IMR-90 (cell line): ENCODE results near the gene CHRNB4. TPM values are rescaled to one million over a fixed set of nuclear protein-coding genes. Genes with fewer than 3 reads are reported as not detected.

Experiments used
- ATAC-seq: fragments of 200-7000 bp; cut with Tn5 transposase; 2 replicates; pipeline ENCODE4 v1.9.1; 2020; ENCODE audit warnings: low read depth, mild to moderate bottlenecking, moderate library complexity
- BruUV-seq: library from RNA; stranded (reverse); fragments of 400-500 nt; replicated peaks from 2 replicates; lab custom pipeline; 2021; lab: Mats Ljungman, UMichigan
- CTCF ChIA-PET: fragments of 300-600 bp; formaldehyde crosslinking; extraction: SDS; loops from one replicate; lab custom pipeline; 2021; ENCODE audit warnings: antibody characterized with exemption; lab: Yijun Ruan, JAX
- POLR2A ChIA-PET: fragments of 300-600 bp; sonication (Branson Sonifier 250); formaldehyde crosslinking; loops from one replicate; lab custom pipeline; 2022; ENCODE audit warnings: antibody characterized with exemption; ENCODE audit not compliant: unreplicated experiment; lab: Charles Lee
- DNase-seq: peaks from one replicate; pipeline ENCODE4 v3.0.0; 2013
- H2AFZ ChIP-seq: replicated peaks from 2 replicates; pipeline ENCODE3; 2013; ENCODE audit warnings: low read length, mild to moderate bottlenecking; ENCODE audit not compliant: poor library complexity
- H2AK5ac ChIP-seq: 2 replicates; pipeline ENCODE4 v1.6.1; 2013; ENCODE audit warnings: low read depth, low read length, inconsistent platforms
- H2AK9ac ChIP-seq: replicated peaks from 2 replicates; pipeline ENCODE3; 2013; ENCODE audit warnings: mild to moderate bottlenecking, low read depth, low read length, moderate library complexity; ENCODE audit not compliant: poor library complexity
- H2BK120ac ChIP-seq: 2 replicates; pipeline ENCODE4 v1.6.1; 2013; ENCODE audit warnings: low read depth, low read length, inconsistent platforms
- H2BK15ac ChIP-seq: 3 replicates; pipeline ENCODE4 v1.6.1; 2013; ENCODE audit warnings: low read depth, low read length, inconsistent platforms
- H2BK20ac ChIP-seq: 2 replicates; pipeline ENCODE4 v1.6.1; 2013; ENCODE audit warnings: low read depth, mild to moderate bottlenecking, inconsistent platforms, low read length, moderate library complexity
- H2BK5ac ChIP-seq: 2 replicates; pipeline ENCODE4 v1.6.1; 2013; ENCODE audit warnings: mild to moderate bottlenecking, low read depth, low read length, inconsistent platforms; ENCODE audit not compliant: poor library complexity, severe bottlenecking
- H3K14ac ChIP-seq: replicated peaks from 2 replicates; pipeline ENCODE4 v1.6.1; 2013; ENCODE audit warnings: low read depth, low read length, inconsistent platforms
- H3K18ac ChIP-seq: 2 replicates; pipeline ENCODE4 v1.6.1; 2013; ENCODE audit warnings: low read depth, low read length, control low read depth
- H3K23ac ChIP-seq: 2 replicates; pipeline ENCODE4 v1.6.1; 2013; ENCODE audit warnings: low read depth, low read length, inconsistent platforms
- H3K27ac ChIP-seq: 2 replicates; pipeline ENCODE4 v1.5.1; 2013; ENCODE audit warnings: mild to moderate bottlenecking, control low read depth, low read length; ENCODE audit not compliant: insufficient read depth
- H3K27me3 ChIP-seq: 2 replicates; pipeline ENCODE4 v1.6.1; 2013; ENCODE audit warnings: low read length; ENCODE audit not compliant: control insufficient read depth, insufficient read depth
- H3K36me3 ChIP-seq: 2 replicates; pipeline ENCODE4 v1.6.1; 2013; ENCODE audit warnings: low read length, mixed read lengths; ENCODE audit not compliant: control insufficient read depth, insufficient read depth
- H3K4ac ChIP-seq: 2 replicates; pipeline ENCODE4 v1.6.1; 2013; ENCODE audit warnings: low read depth, low read length, inconsistent platforms
- H3K4me1 ChIP-seq: 2 replicates; pipeline ENCODE4 v1.6.1; 2013; ENCODE audit warnings: low read length, mixed read lengths; ENCODE audit not compliant: control insufficient read depth, insufficient read depth
- H3K4me2 ChIP-seq: 2 replicates; pipeline ENCODE4 v1.6.1; 2013; ENCODE audit warnings: low read depth, mild to moderate bottlenecking, control low read depth, low read length, moderate library complexity
- H3K4me3 ChIP-seq: 2 replicates; pipeline ENCODE4 v1.5.1; 2013; ENCODE audit warnings: low read depth, mild to moderate bottlenecking, control low read depth, low read length, moderate library complexity; ENCODE audit not compliant: insufficient read depth
- H3K56ac ChIP-seq: 2 replicates; pipeline ENCODE4 v1.6.1; 2013; ENCODE audit warnings: low read length, inconsistent platforms; ENCODE audit not compliant: insufficient read depth; ENCODE audit errors: extremely low read depth
- H3K79me1 ChIP-seq, 2 experiments: 2 replicates each; pipeline ENCODE4 v1.6.1; 2013; ENCODE audit warnings: low read length in 2 of 2, inconsistent platforms in 1 of 2, low read depth in 1 of 2
- H3K9ac ChIP-seq: 2 replicates; pipeline ENCODE4 v1.6.1; 2013; ENCODE audit warnings: low read depth, low read length, control low read depth
- H3K9me1 ChIP-seq: 2 replicates; pipeline ENCODE4 v1.6.1; 2013; ENCODE audit warnings: low read length, inconsistent platforms; ENCODE audit not compliant: insufficient read depth
- H3K9me3 ChIP-seq: 2 replicates; pipeline ENCODE4 v1.6.1; 2013; ENCODE audit warnings: low read length; ENCODE audit not compliant: control insufficient read depth, insufficient read depth
- H4K20me1 ChIP-seq: 2 replicates; pipeline ENCODE4 v1.6.1; 2013; ENCODE audit warnings: low read length, inconsistent platforms; ENCODE audit not compliant: insufficient read depth
- H4K5ac ChIP-seq: 2 replicates; pipeline ENCODE4 v1.6.1; 2013; ENCODE audit warnings: mild to moderate bottlenecking, low read depth, low read length, control low read depth
- H4K8ac ChIP-seq, 2 experiments: 2 replicates each; pipeline ENCODE4 v1.6.1; 2013; ENCODE audit warnings: low read depth in 2 of 2, low read length in 2 of 2, control low read depth in 1 of 2, inconsistent platforms in 1 of 2
- H4K91ac ChIP-seq: 2 replicates; pipeline ENCODE4 v1.6.1; 2013; ENCODE audit warnings: low read depth, low read length, inconsistent platforms; ENCODE audit not compliant: insufficient read depth
- BHLHE40 ChIP-seq: fragments of 150-350 bp; IDR thresholded peaks from 2 replicates; pipeline ENCODE4 v1.6.1; 2016; ENCODE audit warnings: mild to moderate bottlenecking, low read depth, low read length
- ELK1 ChIP-seq: fragments of 150-350 bp; IDR thresholded peaks from 2 replicates; pipeline ENCODE4 v1.6.1; 2016; ENCODE audit warnings: low read depth, mild to moderate bottlenecking, low read length, moderate library complexity, borderline replicate concordance
- FOS ChIP-seq: fragments of 150-350 bp; IDR thresholded peaks from 2 replicates; pipeline ENCODE4 v1.6.1; 2016; ENCODE audit warnings: low read depth, low read length
- NFE2L2 ChIP-seq: fragments of 150-350 bp; IDR thresholded peaks from 2 replicates; pipeline ENCODE4 v1.6.1; 2016; ENCODE audit warnings: low read depth, mild to moderate bottlenecking, low read length
- RAD21 ChIP-seq: IDR thresholded peaks from 2 replicates; pipeline ENCODE4 v1.6.1; 2012; ENCODE audit warnings: low read length, improper control_type of control experiment
- RFX5 ChIP-seq: IDR thresholded peaks from 2 replicates; pipeline ENCODE4 v1.8.0; 2012; ENCODE audit warnings: low read depth, mild to moderate bottlenecking, low read length, moderate library complexity
- SMC3 ChIP-seq: fragments of 150-350 bp; IDR thresholded peaks from 2 replicates; pipeline ENCODE4 v1.6.1; 2016; ENCODE audit warnings: low read depth, mild to moderate bottlenecking, antibody characterized with exemption, low read length, moderate library complexity
- WGBS, 2 experiments: methylation state at CpG; one replicate each; pipeline versions ENCODE4 v1.1.5 to v1.1.7; 2013; ENCODE audit warnings: missing lambda C conversion rate in 2 of 2; ENCODE audit not compliant: insufficient read length in 1 of 2; ENCODE audit errors: extremely low coverage in 2 of 2; 5-methylcytosine and 5-hydroxymethylcytosine counted together
- dilution Hi-C: fragments of 300-500 bp; cut with HindIII; formaldehyde crosslinking; loops from one replicate; pipeline ENCODE4 v1.14.3; 2018; ENCODE audit warnings: low sequenced_read_pairs; ENCODE audit not compliant: unreplicated experiment
- in situ Hi-C: fragments of 300-500 bp; cut with MboI; formaldehyde crosslinking; loops from 3 replicates; pipeline ENCODE4 v1.14.3; 2019; ENCODE audit warnings: low sequenced_read_pairs, inconsistent platforms, mixed read lengths
- intact Hi-C: fragments of 100-400 bp; cut with micrococcal nuclease; formaldehyde crosslinking; loops from 2 replicates; pipeline ENCODE4 v1.10.0; 2022
- polyA plus RNA-seq, 3 experiments: library from polyadenylated mRNA; depleted of rRNA; stranded (reverse); fragments of >200 nt; gene quantifications; 2 replicates each; pipeline ENCODE4 v1.2.3, GENCODE V29; 2012; ENCODE audit warnings: low replicate concordance in 1 of 3
- total RNA-seq: library from RNA; depleted of rRNA; stranded (reverse); fragments of >200 nt; gene quantifications from 2 replicates; pipeline ENCODE4 v1.2.3, GENCODE V29; 2012

CHRNB4 gene
- total and polyA plus RNA-seq, 2 of the 4 experiments (the other 2 are of a cell fraction): not detected

GRCh38 chr15:78660584-78660983, 19.6 kb upstream of the CHRNB4 start:
- intact Hi-C loops: no loop called here
- WGBS, 2 experiments: no CpG with 5 or more reads among the region's 9 CpGs

More at GRCh38 chr15:78660584-78660983, 19.6 kb upstream of the CHRNB4 start:
- Histone ChIP-seq H2BK15ac (no peak overlapping the region), H3K9me3 (no peaks in the 10 kb centered on the region), H3K4me2 (no peak overlapping the region), H2AFZ (no peak overlapping the region), H2BK5ac (no peak overlapping the region), H3K56ac (no peak overlapping the region), H3K14ac (no peak overlapping the region), H3K4me3 (no peak overlapping the region), H4K8ac (no peak overlapping the region), H2AK5ac (no peak overlapping the region), H4K5ac (no peak overlapping the region), H3K79me1 (no peaks in the 10 kb centered on the region), H3K4ac (no peak overlapping the region), H3K9ac (no peak overlapping the region), H4K20me1 (no peaks in the 10 kb centered on the region), H2AK9ac (no peak overlapping the region), H2BK120ac (no peak overlapping the region), H3K9me1 (no peaks in the 10 kb centered on the region), H3K27me3 (peaks cover 18% of the 10 kb centered on the region), H3K36me3 (no peaks in the 10 kb centered on the region), H3K27ac (no peak overlapping the region), H3K23ac (no peak overlapping the region), H4K91ac (no peak overlapping the region), H2BK20ac (no peak overlapping the region), H3K4me1 (no peaks in the 10 kb centered on the region), H3K18ac (no peak overlapping the region)
- TF ChIP-seq RAD21 (no peak), BHLHE40 (no peak), FOS (no peak), ELK1 (no peak), NFE2L2 (no peak), SMC3 (no peak), RFX5 (no peak)
- ChIA-PET CTCF (interaction anchor here (0.6 kb wide), 1 partner anchor 637 kb away, joined by 6 read pairs; no protein-coding TSS in a partner anchor), POLR2A (no interaction called here)
- ATAC-seq (no peak), DNase-seq (no peak)
- in situ Hi-C loops (no loop called here), dilution Hi-C loops (no loop called here)
- no TSS peak for BruUV-seq
